CD4-positive, alpha-beta T cell (primary cell): ENCODE data around the gene PLP1. TPM values are rescaled to one million over a fixed set of nuclear protein-coding genes. Genes with fewer than 3 reads are reported as not detected.
"Not testable (repeated sequence)": the region's sequence is repeated elsewhere in the genome, so short reads cannot be mapped to it uniquely, and the experiment has no call there.

Source experiments
- ATAC-seq: fragments of 200-7000 bp; cut with Tn5 transposase; one replicate; pipeline ENCODE4 v1.10.0; 2022; ENCODE audit warnings: mild to moderate bottlenecking; ENCODE audit not compliant: poor library complexity
- CTCF ChIA-PET: fragments of 350-600 bp; sonication (Branson Sonifier 250); formaldehyde crosslinking; loops from one replicate; lab custom pipeline; 2021; ENCODE audit warnings: antibody characterized with exemption, inconsistent platforms; lab: Charles Lee
- POLR2A ChIA-PET: fragments of 350-600 bp; sonication (Branson Sonifier 250); formaldehyde crosslinking; loops from one replicate; lab custom pipeline; 2021; ENCODE audit warnings: antibody characterized with exemption, inconsistent platforms; lab: Charles Lee
- DNase-seq, 14 experiments: peaks; one replicate each; pipeline ENCODE4 v3.0.0-alpha.2; 2013 to 2020; ENCODE audit warnings: mixed read lengths in 2 of 14
- H3K27ac ChIP-seq, 2 donors: one replicate each; pipeline versions ENCODE4 v1.5.1 to v1.7.0; 2013; ENCODE audit warnings: low read length in 2 of 2, low read depth in 1 of 2, mild to moderate bottlenecking in 1 of 2
- H3K27me3 ChIP-seq, 2 experiments: 1 replicate in 1 of 2; 2 replicates in 1 of 2; pipeline versions ENCODE4 v1.6.1 to v1.7.0; 2013; ENCODE audit warnings: low read length in 2 of 2, control low read depth in 1 of 2, mild to moderate bottlenecking in 1 of 2, moderate library complexity in 1 of 2; ENCODE audit not compliant: insufficient read depth in 2 of 2, control insufficient read depth in 1 of 2
- H3K36me3 ChIP-seq: one replicate; pipeline ENCODE4 v1.6.1; 2013; ENCODE audit warnings: low read length, control low read depth; ENCODE audit not compliant: insufficient read depth
- H3K4me1 ChIP-seq: one replicate; pipeline ENCODE4 v1.6.1; 2013; ENCODE audit warnings: low read length, control low read depth; ENCODE audit not compliant: insufficient read depth
- H3K4me3 ChIP-seq: one replicate; pipeline ENCODE4 v1.5.1; 2013; ENCODE audit warnings: mild to moderate bottlenecking, low read length, moderate library complexity
- H3K9me3 ChIP-seq, 2 experiments: 1 replicate in 1 of 2; 2 replicates in 1 of 2; pipeline versions ENCODE4 v1.6.1 to v1.7.0; 2013; ENCODE audit warnings: low read length in 2 of 2, mild to moderate bottlenecking in 2 of 2, control low read depth in 1 of 2, moderate library complexity in 1 of 2; ENCODE audit not compliant: control insufficient read depth in 1 of 2, insufficient read depth in 1 of 2
- H3K27ac Mint-ChIP-seq: one replicate; pipeline ENCODE4 v1.8.0; 2020; ENCODE audit warnings: mixed read lengths
- H3K27me3 Mint-ChIP-seq: one replicate; pipeline ENCODE4 v1.8.0; 2021; ENCODE audit warnings: mixed read lengths
- H3K36me3 Mint-ChIP-seq: one replicate; pipeline ENCODE4 v1.8.0; 2021; ENCODE audit warnings: low read depth, mixed read lengths
- H3K4me1 Mint-ChIP-seq: one replicate; pipeline ENCODE4 v1.8.0; 2021; ENCODE audit warnings: low read depth, mixed read lengths
- H3K4me3 Mint-ChIP-seq: one replicate; pipeline ENCODE4 v1.8.0; 2020; ENCODE audit warnings: mild to moderate bottlenecking, mixed read lengths
- H3K9me3 Mint-ChIP-seq: one replicate; pipeline ENCODE4 v1.8.0; 2020; ENCODE audit warnings: mixed read lengths
- CTCF ChIP-seq: fragments of 200-600 bp; IDR thresholded peaks from one replicate; pipeline ENCODE4 v1.8.0; 2022; ENCODE audit warnings: antibody characterized with exemption, mild to moderate bottlenecking
- intact Hi-C, 2 experiments: fragments of 100-400 bp; cut with DNase I in 1 of 2; cut with micrococcal nuclease in 1 of 2; formaldehyde crosslinking; loops; one replicate each; pipeline versions ENCODE4 v1.15.1 to v1.9.0; 2023 to 2025; cut with DNase I, micrococcal nuclease
- total RNA-seq, 174 experiments: library from RNA in 2 of 174; stranded (reverse) in 2 of 174; gene quantifications; one replicate each; pipeline ENCODE4 v1.2.3 and lab custom pipeline; 2021 to 2026

PLP1 gene
- total RNA-seq, 2 experiments from 2014 or later, result not detected

GRCh38 chrX:103806862-103807474 lies 30.3 kb downstream of the PLP1 start:
- Mint-ChIP-seq H3K4me3 (no peak overlapping the region), H3K4me1 (no peaks in the 10 kb centered on the region), H3K9me3 (no peaks in the 10 kb centered on the region), H3K36me3 (no peaks in the 10 kb centered on the region), H3K27ac (no peak overlapping the region), H3K27me3 (no peaks in the 10 kb centered on the region)
- POLR2A ChIA-PET, result no interaction called here
- Histone ChIP-seq H3K4me1 (no peaks in the 10 kb centered on the region), H3K4me3 (no peak overlapping the region), H3K36me3 (no peaks in the 10 kb centered on the region), H3K27me3 (no peaks in the 10 kb centered on the region), H3K27ac (no peak overlapping the region), H3K9me3 (no peaks in the 10 kb centered on the region)
- CTCF ChIA-PET, result no interaction called here
- no peak for ATAC-seq
- no peak for DNase-seq
- intact Hi-C loops, result no loop called here
- no peak for TF ChIP-seq CTCF

GRCh38 chrX:103811858-103812257 lies 35.2 kb downstream of the PLP1 start:
- Mint-ChIP-seq H3K4me1 (no peaks in the 10 kb centered on the region), H3K4me3 (no peak overlapping the region), H3K36me3 (no peaks in the 10 kb centered on the region), H3K27me3 (peaks cover 14% of the 10 kb centered on the region), H3K9me3 (no peaks in the 10 kb centered on the region), H3K27ac (no peak overlapping the region)
- ChIA-PET POLR2A (no interaction called here), CTCF (no interaction called here)
- Histone ChIP-seq H3K4me3 (no peak overlapping the region), H3K9me3 (no peaks in the 10 kb centered on the region), H3K27ac (no peak overlapping the region), H3K27me3 (no peaks in the 10 kb centered on the region), H3K36me3 (no peaks in the 10 kb centered on the region), H3K4me1 (no peaks in the 10 kb centered on the region)
- no peak for TF ChIP-seq CTCF
- no peak for ATAC-seq
- DNase-seq, result no peak
- intact Hi-C loops, result no loop called here

GRCh38 chrX:103817101-103817500 lies 40.5 kb downstream of the PLP1 start:
- H3K9me3 ChIP-seq, H3K27ac Mint-ChIP-seq, H3K27me3 ChIP-seq, H3K36me3 Mint-ChIP-seq, H3K36me3 ChIP-seq, H3K9me3 Mint-ChIP-seq, H3K4me3 ChIP-seq, DNase-seq, H3K27ac ChIP-seq, H3K4me1 ChIP-seq, H3K4me1 Mint-ChIP-seq, POLR2A ChIA-PET, H3K4me3 Mint-ChIP-seq, ATAC-seq, CTCF ChIA-PET: not testable (repeated sequence)
- intact Hi-C loops, result loop anchor here (1.0 to 5.0 kb wide), 3 partner anchors 125 to 284 kb away; partner anchors contain the start of gene MORF4L2 (in 1 of the 2)
- peaks cover 14% of the 10 kb centered on the region for H3K27me3 Mint-ChIP-seq

GRCh38 chrX:103817502-103817901 lies 40.9 kb downstream of the PLP1 start:
- H3K4me1 ChIP-seq, result no peaks in the 10 kb centered on the region
- CTCF ChIA-PET, result no interaction called here
- H3K36me3 Mint-ChIP-seq, result no peaks in the 10 kb centered on the region

More at GRCh38 chrX:103817502-103817901, 40.9 kb downstream of the PLP1 start:
- Histone ChIP-seq H3K36me3 (no peaks in the 10 kb centered on the region), H3K27ac (no peak overlapping the region), H3K4me3 (no peak overlapping the region), H3K27me3 (no peaks in the 10 kb centered on the region), H3K9me3 (no peaks in the 10 kb centered on the region)
- POLR2A ChIA-PET, result no interaction called here
- H3K27me3 Mint-ChIP-seq, result peaks cover 14% of the 10 kb centered on the region
- ATAC-seq (peak; percentile 55), DNase-seq (peak in 5 of 14 experiments; percentile 9 to 73 (median 59))
- H3K27ac Mint-ChIP-seq, result no peak overlapping the region
- H3K4me1 Mint-ChIP-seq, result no peaks in the 10 kb centered on the region
- no peaks in the 10 kb centered on the region for H3K9me3 Mint-ChIP-seq
- intact Hi-C loops, result loop anchor here (1.0 to 5.0 kb wide), 3 partner anchors 125 to 284 kb away; partner anchors contain the start of gene MORF4L2 (in 1 of the 2)
- no peak overlapping the region for H3K4me3 Mint-ChIP-seq
- peak; percentile 60 for TF ChIP-seq CTCF
